ENCODE measurements around the gene KIR3DL2.
"Not testable (repeated sequence)": the region's sequence is repeated elsewhere in the genome, so short reads cannot be mapped to it uniquely, and the experiment has no call there.

The KIR3DL2 gene

DNA sequence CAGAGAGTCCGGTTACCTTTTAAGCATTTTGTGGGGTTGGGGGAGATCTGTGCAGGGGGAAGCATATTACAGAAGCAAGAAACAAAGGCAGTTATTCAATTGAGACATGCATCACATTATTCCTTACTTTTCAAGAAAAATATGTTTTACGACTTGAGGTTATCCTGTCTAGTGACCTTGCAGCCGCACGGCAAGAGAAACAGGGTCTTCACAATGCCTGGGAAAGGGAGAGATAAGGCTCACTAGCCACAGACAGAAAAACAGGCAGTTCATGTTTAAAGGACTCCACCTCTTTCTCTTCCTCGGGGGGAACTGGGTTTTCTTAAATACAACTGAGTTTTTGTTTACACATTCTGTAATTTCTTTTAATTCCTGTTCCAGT lies 55.2 kb downstream of the KIR3DL2 start:
- in situ Hi-C loops (cut with HindIII; ENCODE audit: low pct_ligation_motif_present, low pct_unique_long_range_greater_than_20kb, low sequenced_read_pairs), result no loop called here
- no peak for DNase-seq

DNA sequence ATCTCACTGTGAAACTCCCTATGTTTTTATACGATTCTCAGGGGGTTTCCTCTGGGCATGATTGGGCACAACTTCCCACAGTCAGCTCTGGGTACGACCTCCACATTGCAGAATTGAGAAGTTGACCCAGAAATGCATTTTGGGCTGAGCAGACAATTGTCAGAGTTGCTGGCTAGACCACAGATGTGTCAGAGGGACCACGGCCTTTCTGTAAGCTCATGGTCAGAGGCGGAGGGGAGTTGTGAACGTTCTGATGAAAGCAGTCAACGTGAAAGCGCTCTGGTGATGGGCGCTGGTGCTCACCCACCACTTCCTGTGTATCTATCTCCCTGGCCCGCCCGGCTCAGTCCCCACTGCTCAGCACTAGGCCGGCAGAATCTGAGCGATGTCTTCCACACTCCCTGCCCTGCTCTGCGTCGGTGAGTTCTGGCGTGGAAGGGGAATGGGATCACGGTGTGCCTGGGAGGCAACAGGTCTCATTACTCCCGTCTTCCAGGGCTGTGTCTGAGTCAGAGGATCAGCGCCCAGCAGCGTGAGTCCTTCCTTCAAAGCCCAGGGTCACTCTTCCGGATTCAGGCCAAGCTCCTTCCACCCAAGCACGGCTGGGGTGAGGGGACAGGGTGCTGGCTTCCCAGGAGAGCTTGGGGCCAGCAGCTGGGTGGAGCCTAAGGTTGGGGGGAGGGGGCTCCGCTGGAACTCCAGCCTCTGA lies 55.7 kb downstream of the KIR3DL2 start, which contains the start of gene NCR1:
Gene NCR1, plus strand, starts transcription at position 346 of the 709 bp plus-strand sequence. Its CDS starts 40 bp downstream, at position 386.
- in situ Hi-C loops (cut with HindIII; ENCODE audit: low pct_ligation_motif_present, low pct_unique_long_range_greater_than_20kb, low sequenced_read_pairs), result no loop called here
- DNase-seq, result no peak

DNA sequence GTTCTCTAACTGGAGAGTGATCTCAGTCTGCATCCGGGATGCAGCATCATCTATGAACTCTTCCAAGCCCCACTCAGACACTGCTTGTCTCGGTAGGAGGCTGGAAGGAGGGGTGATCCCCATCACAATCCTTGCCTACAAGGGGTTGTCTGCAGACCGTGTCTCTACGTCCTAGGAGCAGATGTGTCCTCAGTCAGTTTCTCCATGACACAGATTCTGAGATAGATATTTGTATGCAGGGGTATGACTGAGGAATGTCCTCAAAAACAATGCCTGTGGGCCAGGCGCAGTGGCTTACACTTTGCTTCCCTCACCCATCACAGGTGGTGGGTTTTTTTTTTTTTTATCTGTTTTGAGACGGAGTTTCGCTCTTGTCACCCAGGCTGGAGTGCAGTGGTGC lies 56.6 kb downstream of the KIR3DL2 start:
- DNase-seq, result no peak
- in situ Hi-C loops (cut with HindIII; ENCODE audit: low pct_ligation_motif_present, low pct_unique_long_range_greater_than_20kb, low sequenced_read_pairs), result no loop called here

GRCh38 chr19:54907899-54908298 lies 57.7 kb downstream of the KIR3DL2 start:
- DNase-seq; in situ Hi-C loops (cut with HindIII; ENCODE audit: low pct_ligation_motif_present, low pct_unique_long_range_greater_than_20kb, low sequenced_read_pairs): not testable (repeated sequence)
